NCI-H82 treated with DMSO at 0.1 percent for 48 hours (cell line): ENCODE measurements around the gene DALRD3.
"Not testable (repeated sequence)": the region's sequence is repeated elsewhere in the genome, so short reads cannot be mapped to it uniquely, and the experiment has no call there.

Experiments
- DNase-seq: peaks from one replicate; lab custom pipeline; 2025; ENCODE audit not compliant: unreplicated experiment; lab: John Stamatoyannopoulos, UW

Gene DALRD3

GRCh38 chr3:49021813-49022687 lies 3.7 kb upstream of the DALRD3 start, which contains the start of gene NDUFAF3:
TSS of gene NDUFAF3 (plus strand) at chr3:49022121. CDS start at chr3:49022145, 24 bp downstream.
- DNase-seq, result peak; percentile 77

- peak; percentile 90 for DNase-seq
Measured at GRCh38 chr3:49021213-49021812, 2.9 kb upstream of the DALRD3 start.

- DNase-seq, result no peak
Measured at GRCh38 chr3:49020330-49021212, 2.2 kb upstream of the DALRD3 start.

- DNase-seq, result no peak
Measured at GRCh38 chr3:49019941-49020329, 1.6 kb upstream of the DALRD3 start.

GRCh38 chr3:49018707-49019006 lies 277 bp upstream of the DALRD3 start:
- no peak for DNase-seq

- DNase-seq, result no peak
Measured at GRCh38 chr3:49017229-49017970, 980 bp downstream of the DALRD3 start.

GRCh38 chr3:49016414-49017228 lies 1.8 kb downstream of the DALRD3 start:
- no peak for DNase-seq

GRCh38 chr3:49015765-49016164 lies 2.6 kb downstream of the DALRD3 start:
- no peak for DNase-seq

GRCh38 chr3:49015072-49015471 lies 3.3 kb downstream of the DALRD3 start:
- DNase-seq, result no peak

GRCh38 chr3:49013738-49014660 lies 4.4 kb downstream of the DALRD3 start:
- DNase-seq, result no peak

GRCh38 chr3:49013113-49013737 lies 5.2 kb downstream of the DALRD3 start:
- DNase-seq, result no peak

- no peak for DNase-seq
Measured at GRCh38 chr3:49012441-49013017, 5.9 kb downstream of the DALRD3 start.

GRCh38 chr3:49009396-49009795 lies 9.0 kb downstream of the DALRD3 start:
- no peak for DNase-seq

GRCh38 chr3:49008627-49009026 lies 9.8 kb downstream of the DALRD3 start:
- DNase-seq, result not testable (repeated sequence)

- peak; percentile 39 for DNase-seq
Measured at GRCh38 chr3:49007771-49008528, 10.4 kb downstream of the DALRD3 start.

GRCh38 chr3:49007068-49007770 lies 11.2 kb downstream of the DALRD3 start, which contains the start of gene WDR6:
TSS of gene WDR6 (plus strand) at chr3:49007391. CDS start at chr3:49007432, 41 bp downstream.
- DNase-seq, result peak; percentile 88
